Gastrocnemius medialis (tissue), 4 donors: ENCODE measurements around the gene FBXW7.

Experiments
- POLR2A ChIP-seq, 2 donors: fragments of 450-650 bp; IDR thresholded peaks; one replicate each; pipeline ENCODE4 v1.6.1; 2017; ENCODE audit warnings: antibody characterized with exemption in 2 of 2, mild to moderate bottlenecking in 2 of 2, moderate library complexity in 2 of 2
- TF ChIP-seq, protein P1 (sequence below), 5 experiments: fragments of 450-650 bp in 3 of 5; fragments of 200-600 bp in 2 of 5; sonication (generic) in 2 of 5; IDR thresholded peaks in 4 of 5; conservative IDR thresholded peaks in 1 of 5; 1 replicate in 4 of 5; 2 replicates in 1 of 5; pipeline ENCODE4 v1.5.1; 2016 to 2019; ENCODE audit warnings: antibody characterized with exemption in 5 of 5, mild to moderate bottlenecking in 3 of 5, moderate library complexity in 3 of 5

DNA sequence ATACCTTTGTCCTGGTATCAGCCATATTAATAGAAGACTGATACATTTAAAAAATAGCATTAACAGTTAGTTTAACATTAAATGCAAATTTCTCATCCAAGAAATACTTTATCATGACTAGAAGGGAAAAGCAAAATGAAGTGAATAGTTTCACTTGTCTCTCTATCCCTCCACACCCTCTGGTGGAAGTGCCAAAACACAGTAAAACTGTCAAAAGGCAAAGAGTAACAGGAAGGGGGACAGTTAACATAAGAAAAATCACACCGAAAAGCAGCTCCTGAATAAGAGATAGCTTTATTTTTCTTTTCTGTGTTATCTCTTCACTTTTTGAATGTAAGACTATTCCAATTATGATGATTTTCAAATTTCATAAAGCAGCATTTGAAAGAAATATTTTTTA, 187.2 kb downstream of the FBXW7 start:
- TF ChIP-seq, protein P1, sequence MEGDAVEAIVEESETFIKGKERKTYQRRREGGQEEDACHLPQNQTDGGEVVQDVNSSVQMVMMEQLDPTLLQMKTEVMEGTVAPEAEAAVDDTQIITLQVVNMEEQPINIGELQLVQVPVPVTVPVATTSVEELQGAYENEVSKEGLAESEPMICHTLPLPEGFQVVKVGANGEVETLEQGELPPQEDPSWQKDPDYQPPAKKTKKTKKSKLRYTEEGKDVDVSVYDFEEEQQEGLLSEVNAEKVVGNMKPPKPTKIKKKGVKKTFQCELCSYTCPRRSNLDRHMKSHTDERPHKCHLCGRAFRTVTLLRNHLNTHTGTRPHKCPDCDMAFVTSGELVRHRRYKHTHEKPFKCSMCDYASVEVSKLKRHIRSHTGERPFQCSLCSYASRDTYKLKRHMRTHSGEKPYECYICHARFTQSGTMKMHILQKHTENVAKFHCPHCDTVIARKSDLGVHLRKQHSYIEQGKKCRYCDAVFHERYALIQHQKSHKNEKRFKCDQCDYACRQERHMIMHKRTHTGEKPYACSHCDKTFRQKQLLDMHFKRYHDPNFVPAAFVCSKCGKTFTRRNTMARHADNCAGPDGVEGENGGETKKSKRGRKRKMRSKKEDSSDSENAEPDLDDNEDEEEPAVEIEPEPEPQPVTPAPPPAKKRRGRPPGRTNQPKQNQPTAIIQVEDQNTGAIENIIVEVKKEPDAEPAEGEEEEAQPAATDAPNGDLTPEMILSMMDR (IDR thresholded peaks at IDR 0.05 in 4 of 5, conservative IDR thresholded peaks at IDR 0.05 in 1 of 5) = peak in 1 of 5 experiments; percentile 5
- no peak for TF ChIP-seq POLR2A (IDR thresholded peaks at IDR 0.05)
